ENCODE results near the gene DMXL2.

Gene DMXL2

DNA sequence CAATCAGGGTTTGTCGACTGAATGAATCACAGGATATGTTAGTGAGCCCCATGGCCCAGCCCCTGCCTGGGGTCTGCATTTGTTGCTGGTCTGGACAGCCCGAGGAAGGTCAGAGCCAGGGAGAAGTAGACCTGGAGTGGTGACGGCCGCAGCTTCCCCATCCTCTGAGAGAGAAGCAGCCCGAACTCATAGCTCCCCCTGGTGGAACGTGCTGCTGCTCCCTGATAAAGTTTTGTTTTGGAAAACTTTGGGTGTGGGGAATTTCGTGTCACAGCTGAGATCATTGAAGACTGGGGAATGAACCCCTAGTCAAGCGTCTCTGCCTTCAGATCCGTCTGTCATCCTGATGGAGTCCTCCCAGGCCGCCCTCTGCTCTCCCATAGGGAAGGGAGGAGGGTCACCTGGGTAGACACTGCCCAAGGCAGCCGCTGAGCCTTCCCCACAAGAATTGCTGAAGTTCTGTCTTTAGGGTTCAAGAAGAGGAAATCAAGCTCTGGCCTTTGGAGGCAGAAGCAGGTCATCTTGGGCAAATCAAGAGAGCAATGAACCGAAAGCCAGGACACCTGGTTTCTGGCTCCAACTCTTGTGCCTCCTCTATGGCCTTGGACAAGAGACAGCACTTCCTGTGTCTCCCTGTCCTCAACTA, 220.6 kb downstream of the DMXL2 start:
- DNase-seq = peak in 1 of 2 experiments; percentile 23
- no peak for TF ChIP-seq GATA1 (IDR thresholded peaks at IDR 0.05; ENCODE audit: low read depth, low read length)
- TF ChIP-seq POLR2A (IDR thresholded peaks at IDR 0.05; ENCODE audit: low read length) = no peak

DNA sequence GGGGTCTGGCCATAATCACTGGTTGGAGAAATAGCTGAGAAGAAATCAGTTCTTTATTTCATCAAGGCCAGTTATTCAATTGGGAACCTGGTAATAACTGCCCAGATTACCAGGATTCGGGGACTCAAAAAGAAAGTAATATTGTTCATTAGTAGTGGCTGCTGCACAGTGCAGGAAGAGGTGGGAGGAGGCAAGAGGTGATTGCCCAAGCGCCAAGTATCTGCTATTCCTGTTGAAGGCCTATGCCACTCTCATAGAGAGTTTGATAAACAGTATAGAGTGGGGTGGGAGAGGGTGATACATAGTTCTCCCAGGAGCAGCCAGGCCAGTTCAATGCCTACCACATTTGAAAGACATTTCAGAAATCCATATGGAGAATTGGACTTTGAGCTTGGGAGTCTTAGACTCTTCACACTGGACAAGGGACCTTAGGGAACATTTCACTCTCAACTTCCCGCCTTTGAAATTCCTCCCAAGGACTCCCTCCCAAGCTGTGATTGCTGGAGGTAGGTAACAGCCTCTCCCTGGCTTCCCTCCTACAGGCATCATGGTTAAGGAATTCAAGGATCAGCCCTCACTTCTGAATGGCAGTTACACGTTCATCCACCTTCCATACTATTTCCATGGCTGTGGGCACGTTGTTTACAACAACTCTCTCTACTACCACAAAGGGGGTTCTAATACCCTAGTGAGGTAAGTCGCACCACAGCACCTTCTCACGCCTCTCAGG, 221.4 kb downstream of the DMXL2 start:
- no peak for DNase-seq
- TF ChIP-seq POLR2A (IDR thresholded peaks at IDR 0.05; ENCODE audit: low read length) = no peak
- no peak for TF ChIP-seq GATA1 (IDR thresholded peaks at IDR 0.05; ENCODE audit: low read depth, low read length)

DNA sequence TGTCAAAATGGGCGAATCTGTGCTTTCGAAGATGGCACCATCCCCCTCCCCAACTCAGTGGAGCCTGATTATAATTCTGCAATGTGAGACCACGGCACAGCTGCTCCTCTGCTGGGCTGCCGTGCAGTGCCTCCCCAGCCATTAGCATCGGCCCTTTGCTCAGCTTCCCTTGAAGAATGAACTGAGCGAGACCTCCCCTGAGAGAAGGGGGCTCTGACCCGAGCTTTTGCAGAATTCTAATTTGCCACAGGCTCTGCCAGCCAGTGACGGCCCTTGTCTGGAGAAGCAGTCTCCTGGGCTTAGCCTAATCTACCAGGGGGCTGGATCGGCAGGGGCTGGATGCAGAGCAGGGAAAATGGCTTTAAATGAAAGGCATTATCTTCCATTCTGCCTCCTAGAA, 223.9 kb downstream of the DMXL2 start:
- no peak for DNase-seq
- TF ChIP-seq POLR2A (IDR thresholded peaks at IDR 0.05; ENCODE audit: low read length) (no peak), GATA1 (IDR thresholded peaks at IDR 0.05; ENCODE audit: low read depth, low read length) (no peak)
